DOHH2 (cell line): Measurements from ENCODE around the gene HGF.

Experiments used
- H3F3A ChIP-seq: fragments of 200-600 bp; sonication (generic), shearing (Covaris generic); 2 replicates; pipeline ENCODE4 v1.6.0; 2016; ENCODE audit warnings: antibody characterized with exemption, mild to moderate bottlenecking; ENCODE audit not compliant: control insufficient read depth, insufficient read depth
- H3K27ac ChIP-seq: fragments of 200-600 bp; sonication (generic); 2 replicates; pipeline ENCODE4 v1.5.1; 2014; ENCODE audit warnings: low read depth, mild to moderate bottlenecking, low read length, moderate library complexity
- H3K27me3 ChIP-seq: fragments of 200-600 bp; sonication (generic); 2 replicates; pipeline ENCODE4 v1.6.1; 2014; ENCODE audit warnings: mild to moderate bottlenecking, low read length, mixed read lengths; ENCODE audit not compliant: control insufficient read depth
- H3K36me3 ChIP-seq: fragments of 200-600 bp; sonication (generic); 2 replicates; pipeline ENCODE4 v1.6.1; 2014; ENCODE audit warnings: mild to moderate bottlenecking, low read length, moderate library complexity, mixed read lengths; ENCODE audit not compliant: control insufficient read depth
- H3K4me1 ChIP-seq: fragments of 200-600 bp; sonication (generic); 2 replicates; pipeline ENCODE4 v1.6.1; 2014; ENCODE audit warnings: mild to moderate bottlenecking, low read length, mixed read lengths; ENCODE audit not compliant: control insufficient read depth
- H3K4me2 ChIP-seq: fragments of 200-600 bp; sonication (generic); 2 replicates; pipeline ENCODE4 v1.6.0; 2014; ENCODE audit warnings: mild to moderate bottlenecking, low read length, moderate library complexity
- H3K4me3 ChIP-seq: fragments of 200-600 bp; sonication (generic); 2 replicates; pipeline ENCODE4 v1.5.1; 2014; ENCODE audit warnings: mild to moderate bottlenecking, low read length, mixed read lengths
- H3K79me2 ChIP-seq: fragments of 200-600 bp; sonication (generic); 2 replicates; pipeline ENCODE4 v1.6.1; 2014; ENCODE audit warnings: mild to moderate bottlenecking, low read length, mixed read lengths; ENCODE audit not compliant: control insufficient read depth
- H3K9me2 ChIP-seq: fragments of 200-600 bp; sonication (generic); replicated peaks from 2 replicates; pipeline ENCODE4 v1.6.1; 2014; ENCODE audit warnings: mild to moderate bottlenecking, low read length, mixed read lengths; ENCODE audit not compliant: control insufficient read depth
- H3K9me3 ChIP-seq: fragments of 200-600 bp; sonication (generic); 2 replicates; pipeline ENCODE4 v1.6.1; 2014; ENCODE audit warnings: antibody characterized with exemption, low read length, mixed read lengths; ENCODE audit not compliant: control insufficient read depth, insufficient read depth
- H4K20me1 ChIP-seq: fragments of 200-600 bp; sonication (generic); 2 replicates; pipeline ENCODE4 v1.6.0; 2014; ENCODE audit warnings: low read depth, mild to moderate bottlenecking, antibody characterized with exemption, low read length, moderate library complexity; ENCODE audit not compliant: control insufficient read depth, insufficient read depth
- CTCF ChIP-seq: fragments of 200-600 bp; sonication (generic); IDR thresholded peaks from one replicate; pipeline ENCODE4 v1.5.1; 2014; ENCODE audit warnings: antibody characterized with exemption, mild to moderate bottlenecking, low read depth, low read length; ENCODE audit not compliant: poor library complexity, severe bottlenecking
- EZH2phosphoT487 ChIP-seq: fragments of 200-600 bp; sonication (generic); IDR thresholded peaks from 2 replicates; pipeline ENCODE4 v1.6.1; 2017; ENCODE audit warnings: borderline replicate concordance, mild to moderate bottlenecking, antibody characterized with exemption, low read length, moderate library complexity, mixed read lengths

HGF gene

GRCh38 chr7:81674431-81674830, 95.4 kb downstream of the HGF start:
- no peaks in the 10 kb centered on the region for H3K79me2 ChIP-seq
- H3K9me3 ChIP-seq = no peaks in the 10 kb centered on the region; the same call in 1 of the 2 replicates
- no peak overlapping the region for H3K4me3 ChIP-seq
- TF ChIP-seq CTCF (no peak), EZH2phosphoT487 (no peak)
- H3K9me2 ChIP-seq = no peaks in the 10 kb centered on the region
- no peaks in the 10 kb centered on the region for H3F3A ChIP-seq
- H3K27ac ChIP-seq = no peak overlapping the region
- no peaks in the 10 kb centered on the region for H3K36me3 ChIP-seq
- peaks cover 4% of the 10 kb centered on the region; the same call in 1 of the 2 replicates for H3K27me3 ChIP-seq
- no peaks in the 10 kb centered on the region for H3K4me1 ChIP-seq
- no peaks in the 10 kb centered on the region for H4K20me1 ChIP-seq
- no peak overlapping the region for H3K4me2 ChIP-seq

- Histone ChIP-seq H3K4me2 (no peak overlapping the region), H3K9me3 (no peaks in the 10 kb centered on the region)
These were observed 97.0 kb downstream of the HGF start for GRCh38 chr7:81672872-81673271.

GRCh38 chr7:81669476-81670105, 100.3 kb downstream of the HGF start:
- Histone ChIP-seq H3K36me3 (no peaks in the 10 kb centered on the region), H3K27ac (no peak overlapping the region), H3K27me3 (0 out of 2 replicates have a peak, but pooled peaks cover 2% of the 10 kb centered on the region), H3K4me3 (no peak overlapping the region), H4K20me1 (no peaks in the 10 kb centered on the region), H3K79me2 (no peaks in the 10 kb centered on the region), H3K9me2 (no peaks in the 10 kb centered on the region), H3K4me2 (no peak overlapping the region), H3F3A (no peaks in the 10 kb centered on the region), H3K9me3 (no peaks in the 10 kb centered on the region), H3K4me1 (no peaks in the 10 kb centered on the region)
- TF ChIP-seq EZH2phosphoT487 = no peak
- TF ChIP-seq CTCF = no peak

More at GRCh38 chr7:81672872-81673271, 97.0 kb downstream of the HGF start:
- Histone ChIP-seq H3K4me1 (no peaks in the 10 kb centered on the region), H3K27ac (no peak overlapping the region), H3K4me3 (no peak overlapping the region), H3K9me2 (no peaks in the 10 kb centered on the region), H4K20me1 (no peaks in the 10 kb centered on the region), H3F3A (no peaks in the 10 kb centered on the region), H3K36me3 (no peaks in the 10 kb centered on the region), H3K27me3 (peaks cover 4% of the 10 kb centered on the region; the same call in 1 of the 2 replicates), H3K79me2 (no peaks in the 10 kb centered on the region)
- no peak for TF ChIP-seq CTCF
- no peak for TF ChIP-seq EZH2phosphoT487
